GM12878 (cell line): ENCODE data around the gene TM7SF2. TPM values are rescaled to one million over a fixed set of nuclear protein-coding genes. Genes with fewer than 3 reads are reported as not detected.

Experiments used
- ATAC-seq: fragments of 200-7000 bp; cut with Tn5 transposase; 3 replicates; pipeline ENCODE4 v1.9.1; 2020; ENCODE audit warnings: mild to moderate bottlenecking, moderate library complexity
- BruUV-seq: library from RNA; stranded (reverse); fragments of 400-500 nt; replicated peaks from 2 replicates; lab custom pipeline; 2021; lab: Mats Ljungman, UMichigan
- CTCF ChIA-PET: fragments of 300-600 bp; sonication (Branson Sonifier 250); formaldehyde crosslinking; extraction: SDS; loops from one replicate; lab custom pipeline; 2021; ENCODE audit warnings: inconsistent platforms; lab: Yijun Ruan, JAX
- POLR2A ChIA-PET: fragments of 350-600 bp; formaldehyde crosslinking; extraction: SDS; loops from one replicate; lab custom pipeline; 2021; ENCODE audit warnings: inconsistent platforms; lab: Charles Lee
- RAD21 ChIA-PET: fragments of 300-600 bp; sonication (Branson Sonifier 250); formaldehyde crosslinking; loops from one replicate; lab custom pipeline; 2023; ENCODE audit warnings: antibody characterized with exemption; ENCODE audit not compliant: unreplicated experiment; lab: Charles Lee
- SMC1A ChIA-PET: fragments of 300-600 bp; sonication (Branson Sonifier 250); formaldehyde crosslinking; loops from one replicate; lab custom pipeline; 2023; ENCODE audit not compliant: unreplicated experiment, uncharacterized antibody; lab: Charles Lee
- DNase-seq: peaks from one replicate; pipeline ENCODE4 v3.0.0-alpha.2; 2011; ENCODE audit warnings: low read depth, low spot score
- FAIRE-seq: peaks from 3 replicates; lab custom pipeline; 2011; peaks lifted over from hg19 to GRCh38; lab: Jason Lieb, UNC
- H2AFZ ChIP-seq: 2 replicates; pipeline ENCODE4 v1.6.0; 2011; ENCODE audit warnings: low read depth, low read length, control low read depth; ENCODE audit not compliant: control insufficient read depth
- H3K27ac ChIP-seq: 2 replicates; pipeline ENCODE4 v1.5.1; 2011; ENCODE audit warnings: control low read depth; ENCODE audit not compliant: control insufficient read depth, insufficient read depth
- H3K27me3 ChIP-seq, 2 experiments: replicated peaks in 1 of 2; 2 replicates each; pipeline versions ENCODE4 v1.6.0 to v1.6.1; 2011; ENCODE audit warnings: low read length in 1 of 2; ENCODE audit not compliant: control insufficient read depth in 2 of 2, insufficient read depth in 2 of 2
- H3K36me3 ChIP-seq, 2 experiments: 2 replicates each; pipeline ENCODE4 v1.5.1; 2011; ENCODE audit warnings: low read length in 1 of 2; ENCODE audit not compliant: control insufficient read depth in 2 of 2, insufficient read depth in 2 of 2
- H3K4me1 ChIP-seq: 2 replicates; pipeline ENCODE4 v1.6.1; 2011; ENCODE audit warnings: mild to moderate bottlenecking, low read length, moderate library complexity, mixed read lengths; ENCODE audit not compliant: control insufficient read depth, insufficient read depth
- H3K4me2 ChIP-seq: 2 replicates; pipeline ENCODE4 v1.6.0; 2011; ENCODE audit warnings: control low read depth; ENCODE audit not compliant: control insufficient read depth, insufficient read depth
- H3K4me3 ChIP-seq: fragments of 200-600 bp; sonication (generic); 2 replicates; pipeline ENCODE4 v1.5.1; 2016
- H3K79me2 ChIP-seq: 2 replicates; pipeline ENCODE4 v1.6.0; 2011; ENCODE audit warnings: low read length; ENCODE audit not compliant: control insufficient read depth, insufficient read depth
- H3K9ac ChIP-seq: 2 replicates; pipeline ENCODE4 v1.8.0; 2011; ENCODE audit warnings: low read length, control low read depth, mixed read lengths; ENCODE audit not compliant: control insufficient read depth, insufficient read depth
- H3K9me3 ChIP-seq: replicated peaks from 3 replicates; pipeline ENCODE4 v1.5.1; 2011; ENCODE audit warnings: mild to moderate bottlenecking, low read length; ENCODE audit not compliant: control insufficient read depth, insufficient read depth
- H4K20me1 ChIP-seq: 2 replicates; pipeline ENCODE4 v1.6.0; 2011; ENCODE audit not compliant: control insufficient read depth, insufficient read depth
- CBX3 ChIP-seq: fragments of 200-600 bp; sonication (generic); IDR thresholded peaks from 2 replicates; pipeline ENCODE4 v1.6.1; 2016; ENCODE audit warnings: low read depth, borderline replicate concordance
- CHD2 ChIP-seq: IDR thresholded peaks from 2 replicates; pipeline ENCODE4 v1.6.1; 2011; ENCODE audit warnings: low read depth, low read length, improper control_type of control experiment, borderline replicate concordance
- EGR1 ChIP-seq, 2 experiments: IDR thresholded peaks; 1 replicate in 1 of 2; 2 replicates in 1 of 2; pipeline ENCODE4 v1.6.1; 2011 to 2012; ENCODE audit warnings: low read depth in 2 of 2, low read length in 2 of 2, borderline replicate concordance in 1 of 2, mild to moderate bottlenecking in 1 of 2, moderate library complexity in 1 of 2
- EP300 ChIP-seq, 2 experiments: fragments of 150-350 bp in 1 of 2; IDR thresholded peaks; 2 replicates each; pipeline ENCODE4 v1.6.1; 2011 to 2012; ENCODE audit warnings: low read depth in 2 of 2, low read length in 2 of 2, borderline replicate concordance in 1 of 2, improper control_type of control experiment in 1 of 2, inconsistent platforms in 1 of 2; ENCODE audit not compliant: control insufficient read depth in 1 of 2
- IKZF1 ChIP-seq: fragments of 450-650 bp; conservative IDR thresholded peaks from 2 replicates; pipeline ENCODE4 v1.6.1; 2017; ENCODE audit warnings: antibody characterized with exemption, mild to moderate bottlenecking
- KDM1A ChIP-seq: fragments of 200-600 bp; sonication (generic); IDR thresholded peaks from 2 replicates; pipeline ENCODE4 v1.6.1; 2016; ENCODE audit warnings: borderline replicate concordance
- MEF2B ChIP-seq: fragments of 450-650 bp; IDR thresholded peaks from 2 replicates; pipeline ENCODE4 v1.6.1; 2018; ENCODE audit warnings: mild to moderate bottlenecking, moderate library complexity; ENCODE audit not compliant: partially characterized antibody, poor library complexity, severe bottlenecking
- MXI1 ChIP-seq: fragments of 150-350 bp; IDR thresholded peaks from 2 replicates; pipeline ENCODE4 v1.6.1; 2011; ENCODE audit warnings: low read depth, mild to moderate bottlenecking, inconsistent platforms, low read length, improper control_type of control experiment
- NFYA ChIP-seq: IDR thresholded peaks from 2 replicates; pipeline ENCODE4 v1.6.1; 2011; ENCODE audit warnings: low read depth, mild to moderate bottlenecking, low read length, improper control_type of control experiment, borderline replicate concordance
- NRF1 ChIP-seq: conservative IDR thresholded peaks from 2 replicates; pipeline ENCODE4 v1.6.1; 2011; ENCODE audit warnings: mild to moderate bottlenecking, low read depth, low read length, improper control_type of control experiment
- POLR2A ChIP-seq: IDR thresholded peaks from 2 replicates; pipeline ENCODE4 v1.6.1; 2011; ENCODE audit warnings: low read depth, mild to moderate bottlenecking, low read length
- POLR2AphosphoS5 ChIP-seq: IDR thresholded peaks from 2 replicates; pipeline ENCODE4 v1.6.1; 2011; ENCODE audit warnings: mild to moderate bottlenecking, low read length, inconsistent platforms
- POU2F2 ChIP-seq: IDR thresholded peaks from 3 replicates; pipeline ENCODE4 v1.6.1; 2011; ENCODE audit warnings: low read depth, mild to moderate bottlenecking, low read length, borderline replicate concordance
- STAT1 ChIP-seq: fragments of 450-650 bp; conservative IDR thresholded peaks from 2 replicates; pipeline ENCODE4 v1.6.1; 2014; ENCODE audit warnings: antibody characterized with exemption, mild to moderate bottlenecking
- SUZ12 ChIP-seq: fragments of 200-600 bp; sonication (generic); IDR thresholded peaks from one replicate; pipeline ENCODE4 v1.6.1; 2018; ENCODE audit warnings: antibody characterized with exemption, mild to moderate bottlenecking; ENCODE audit not compliant: unreplicated experiment
- ZSCAN29 ChIP-seq: fragments of 450-650 bp; IDR thresholded peaks from 2 replicates; pipeline ENCODE4 v1.6.1; 2017; ENCODE audit warnings: mild to moderate bottlenecking, moderate library complexity
- WGBS: methylation state at CpG from one replicate; pipeline ENCODE4 v1.1.6; 2016; ENCODE audit warnings: low lambda C conversion rate; ENCODE audit not compliant: insufficient replicate concordance, insufficient coverage; ENCODE audit errors: missing lambda C conversion rate; 5-methylcytosine and 5-hydroxymethylcytosine counted together
- in situ Hi-C: fragments of 300-500 bp; cut with MboI; formaldehyde crosslinking; loops from 9 replicates; pipeline ENCODE4 v1.14.3; 2018; ENCODE audit warnings: mixed read lengths
- intact Hi-C: fragments of 100-400 bp; cut with micrococcal nuclease; formaldehyde crosslinking; loops from one replicate; pipeline ENCODE4 v1.14.2; 2022; ENCODE audit not compliant: unreplicated experiment
- polyA plus RNA-seq, 11 experiments: library from polyadenylated mRNA; depleted of rRNA in 4 of 11; unstranded in 6 of 11; stranded (reverse) in 5 of 11; fragments of >200 nt; fragmentation: Nextera tagmentation in 4 of 11; fragmentation: Illumina TruSeq in 1 of 11; extraction: Ambion mirVana in 4 of 11; extraction: Trizol in 1 of 11; gene quantifications; 1 replicate in 1 of 11; 2 replicates in 10 of 11; pipeline versions ENCODE4 v1.2.1 to v1.2.3, GENCODE V29; 2011 to 2016; ENCODE audit warnings: inconsistent platforms in 2 of 11, missing spikeins in 2 of 11, low read depth in 1 of 11
- total RNA-seq, 4 experiments: library from RNA; depleted of rRNA in 3 of 4; stranded (reverse); fragments of >200 nt in 3 of 4; fragmentation: Illumina TruSeq in 1 of 4; extraction: Trizol in 1 of 4; gene quantifications; 2 replicates each; pipeline versions ENCODE4 v1.2.1 to v1.2.3, GENCODE V29; 2013 to 2021
- TF ChIP-seq, protein P1 (sequence below): fragments of 450-650 bp; IDR thresholded peaks from 2 replicates; pipeline ENCODE4 v1.6.1; 2016; ENCODE audit warnings: mild to moderate bottlenecking, moderate library complexity, borderline replicate concordance
- TF ChIP-seq, protein P2 (sequence below): fragments of 450-650 bp; IDR thresholded peaks from 2 replicates; pipeline ENCODE4 v1.6.1; 2016; ENCODE audit warnings: mild to moderate bottlenecking

Gene TM7SF2
- total and polyA plus RNA-seq, 10 of the 15 experiments (the other 5 are each of a cell fraction or from before 2014, with no cell fraction given), result 0.52 to 57.7 (median 20.7) TPM

DNA sequence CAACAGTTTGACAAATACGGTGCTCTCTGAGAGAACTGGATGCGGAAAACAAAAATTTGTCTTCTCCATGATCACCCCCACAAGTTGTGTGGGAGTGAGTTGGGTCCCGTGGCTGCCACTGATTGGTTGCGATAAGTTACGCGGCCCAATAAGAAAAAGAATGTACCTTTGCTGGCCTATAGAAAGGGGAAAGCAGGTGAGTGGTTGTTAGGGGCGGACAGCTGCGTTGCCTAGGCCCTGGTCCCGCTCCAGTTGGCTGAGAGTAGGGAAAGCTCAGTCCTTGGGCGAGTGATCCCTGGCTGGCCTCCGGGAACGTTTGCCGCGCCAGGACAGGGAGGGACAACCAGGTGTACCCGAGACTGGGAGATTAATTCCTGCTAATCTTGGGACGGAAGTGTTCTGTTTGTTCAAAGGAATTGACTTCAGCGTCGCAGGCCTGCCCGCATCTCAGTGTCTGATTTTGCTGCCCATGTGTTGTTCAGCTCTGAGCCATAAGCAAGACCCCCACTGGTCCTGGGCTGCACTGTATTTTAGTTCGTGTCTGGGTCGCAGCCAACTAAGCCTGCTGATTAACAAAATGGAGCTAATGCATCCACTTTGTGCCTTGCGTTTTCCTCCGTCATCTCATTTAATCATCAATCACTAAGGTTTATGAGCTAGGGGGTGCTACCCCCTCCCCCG, 23.4 kb downstream of the TM7SF2 start:
- H3K27me3 ChIP-seq, result no peaks in the 10 kb centered on the region
- CTCF ChIA-PET, result interaction anchor here (0.6 to 6.7 kb wide), 12 partner anchors 11 to 290 kb away, joined by 3 to 40 read pairs (median 5); partner anchors contain the start of genes CAPN1, CDC42BPG, CDC42EP2 and FAU
- RAD21 ChIA-PET, result interaction anchor here (0.5 to 3.0 kb wide), 11 partner anchors 12 to 287 kb away, joined by 3 to 25 read pairs (median 4); partner anchors contain the start of genes ARL2, CAPN1, DPF2 and FAU
- peak overlapping the region; percentile 98 for H3K4me2 ChIP-seq
- peak overlapping the region; percentile 97 for H2AFZ ChIP-seq
- peaks cover 10 to 13% of the 10 kb centered on the region in 2 experiments; a peak in 3 of 4 replicates for H3K36me3 ChIP-seq
- in situ Hi-C loops, result no loop called here
- peak; percentile 91 for ATAC-seq
- H3K9ac ChIP-seq, result peak overlapping the region; percentile 96
- peaks cover 44% of the 10 kb centered on the region for H3K79me2 ChIP-seq
- peak overlapping the region; percentile 99 for H3K27ac ChIP-seq
- intact Hi-C loops, result loop anchor here (5.0 to 10.0 kb wide), 2 partner anchors 47 to 120 kb away; partner anchors contain the start of gene CAPN1
- no peak for DNase-seq
- POLR2A ChIA-PET, result interaction anchor here (0.6 to 3.1 kb wide), 24 partner anchors 9 to 356 kb away, joined by 3 to 28 read pairs (median 4); partner anchors contain the start of genes CAPN1, CDCA5, FAU and MRPL49
- H3K4me3 ChIP-seq, result peak overlapping the region; percentile 99
- peak; percentile 96 for FAIRE-seq
- no peaks in the 10 kb centered on the region for H3K9me3 ChIP-seq
- WGBS, result 2% methylated on average over 24 of the region's 24 CpGs
- peaks cover 21% of the 10 kb centered on the region for H3K4me1 ChIP-seq
- H4K20me1 ChIP-seq, result 0 out of 2 replicates have a peak, but pooled peaks cover 4% of the 10 kb centered on the region
- SMC1A ChIA-PET, result interaction anchor here (0.7 to 2.4 kb wide), 12 partner anchors 10 to 287 kb away, joined by 3 to 13 read pairs (median 6); partner anchors contain the start of genes FAU, MRPL49 and ZNHIT2
- TSS peak; percentile 93 for BruUV-seq
- TF ChIP-seq POU2F2, result peak; percentile 34; the same call in 1 of the 3 replicates
- 0 out of 4 replicates have a peak, but pooled peaks of 1 of the 2 experiments have one; percentile 35 for TF ChIP-seq EP300 (IDR thresholded peaks at IDR 0.05; ENCODE audit: borderline replicate concordance in 1 of 2, control insufficient read depth in 1 of 2, low read depth in 2 of 2, low read length in 2 of 2)
- TF ChIP-seq MXI1, result peak; percentile 96
- TF ChIP-seq CHD2, result peak; percentile 61; the same call in 1 of the 2 replicates
- no peak for TF ChIP-seq STAT1
- no peak for TF ChIP-seq ZSCAN29
- peak; percentile 78 for TF ChIP-seq IKZF1
- TF ChIP-seq, protein P1, sequence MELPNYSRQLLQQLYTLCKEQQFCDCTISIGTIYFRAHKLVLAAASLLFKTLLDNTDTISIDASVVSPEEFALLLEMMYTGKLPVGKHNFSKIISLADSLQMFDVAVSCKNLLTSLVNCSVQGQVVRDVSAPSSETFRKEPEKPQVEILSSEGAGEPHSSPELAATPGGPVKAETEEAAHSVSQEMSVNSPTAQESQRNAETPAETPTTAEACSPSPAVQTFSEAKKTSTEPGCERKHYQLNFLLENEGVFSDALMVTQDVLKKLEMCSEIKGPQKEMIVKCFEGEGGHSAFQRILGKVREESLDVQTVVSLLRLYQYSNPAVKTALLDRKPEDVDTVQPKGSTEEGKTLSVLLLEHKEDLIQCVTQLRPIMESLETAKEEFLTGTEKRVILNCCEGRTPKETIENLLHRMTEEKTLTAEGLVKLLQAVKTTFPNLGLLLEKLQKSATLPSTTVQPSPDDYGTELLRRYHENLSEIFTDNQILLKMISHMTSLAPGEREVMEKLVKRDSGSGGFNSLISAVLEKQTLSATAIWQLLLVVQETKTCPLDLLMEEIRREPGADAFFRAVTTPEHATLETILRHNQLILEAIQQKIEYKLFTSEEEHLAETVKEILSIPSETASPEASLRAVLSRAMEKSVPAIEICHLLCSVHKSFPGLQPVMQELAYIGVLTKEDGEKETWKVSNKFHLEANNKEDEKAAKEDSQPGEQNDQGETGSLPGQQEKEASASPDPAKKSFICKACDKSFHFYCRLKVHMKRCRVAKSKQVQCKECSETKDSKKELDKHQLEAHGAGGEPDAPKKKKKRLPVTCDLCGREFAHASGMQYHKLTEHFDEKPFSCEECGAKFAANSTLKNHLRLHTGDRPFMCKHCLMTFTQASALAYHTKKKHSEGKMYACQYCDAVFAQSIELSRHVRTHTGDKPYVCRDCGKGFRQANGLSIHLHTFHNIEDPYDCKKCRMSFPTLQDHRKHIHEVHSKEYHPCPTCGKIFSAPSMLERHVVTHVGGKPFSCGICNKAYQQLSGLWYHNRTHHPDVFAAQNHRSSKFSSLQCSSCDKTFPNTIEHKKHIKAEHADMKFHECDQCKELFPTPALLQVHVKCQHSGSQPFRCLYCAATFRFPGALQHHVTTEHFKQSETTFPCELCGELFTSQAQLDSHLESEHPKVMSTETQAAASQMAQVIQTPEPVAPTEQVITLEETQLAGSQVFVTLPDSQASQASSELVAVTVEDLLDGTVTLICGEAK, result no peak
- TF ChIP-seq NFYA, result peak; percentile 33; the same call in 1 of the 2 replicates
- TF ChIP-seq CBX3, result no peak
- peak; percentile 73 for TF ChIP-seq POLR2A
- TF ChIP-seq EGR1 (IDR thresholded peaks at IDR 0.05; ENCODE audit: borderline replicate concordance in 1 of 2, low read depth in 2 of 2, low read length in 2 of 2), result no peak
- no peak for TF ChIP-seq SUZ12
- TF ChIP-seq, protein P2, sequence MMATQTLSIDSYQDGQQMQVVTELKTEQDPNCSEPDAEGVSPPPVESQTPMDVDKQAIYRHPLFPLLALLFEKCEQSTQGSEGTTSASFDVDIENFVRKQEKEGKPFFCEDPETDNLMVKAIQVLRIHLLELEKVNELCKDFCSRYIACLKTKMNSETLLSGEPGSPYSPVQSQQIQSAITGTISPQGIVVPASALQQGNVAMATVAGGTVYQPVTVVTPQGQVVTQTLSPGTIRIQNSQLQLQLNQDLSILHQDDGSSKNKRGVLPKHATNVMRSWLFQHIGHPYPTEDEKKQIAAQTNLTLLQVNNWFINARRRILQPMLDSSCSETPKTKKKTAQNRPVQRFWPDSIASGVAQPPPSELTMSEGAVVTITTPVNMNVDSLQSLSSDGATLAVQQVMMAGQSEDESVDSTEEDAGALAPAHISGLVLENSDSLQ, result peak; percentile 83
- no peak for TF ChIP-seq MEF2B
- TF ChIP-seq KDM1A, result no peak
- peak; percentile 39 for TF ChIP-seq POLR2AphosphoS5
- peak; percentile 19; the same call in 1 of the 2 replicates for TF ChIP-seq NRF1
